Tibial artery (tissue), 4 donors: ENCODE measurements around the gene HGF.
"Not testable (repeated sequence)": the region's sequence is repeated elsewhere in the genome, so short reads cannot be mapped to it uniquely, and the experiment has no call there.

Experiments used
- DNase-seq, 2 donors: peaks; one replicate each; pipeline ENCODE4 v3.0.0-alpha.2; 2019
- H3K27ac ChIP-seq, 2 donors: fragments of 200-600 bp; sonication (generic) in 1 of 2; 1 replicate in 1 of 2; 2 replicates in 1 of 2; pipeline ENCODE4 v1.5.1; 2018 to 2019; ENCODE audit warnings: mild to moderate bottlenecking in 1 of 2
- H3K27me3 ChIP-seq, 2 donors: fragments of 200-600 bp; sonication (generic) in 1 of 2; one replicate each; pipeline versions ENCODE4 v1.5.1 to v1.6.0; 2016 to 2019
- H3K36me3 ChIP-seq, 3 donors: fragments of 200-600 bp; sonication (generic) in 2 of 3; one replicate each; pipeline ENCODE4 v1.5.1; 2016 to 2019; ENCODE audit warnings: mild to moderate bottlenecking in 2 of 3
- H3K4me1 ChIP-seq, 4 donors: fragments of 200-600 bp; sonication (generic) in 2 of 4; 1 replicate in 3 of 4; 2 replicates in 1 of 4; pipeline ENCODE4 v1.5.1; 2016 to 2019
- H3K4me3 ChIP-seq, 2 donors: fragments of 200-600 bp; sonication (generic) in 1 of 2; 1 replicate in 1 of 2; 2 replicates in 1 of 2; pipeline ENCODE4 v1.5.1; 2018 to 2019; ENCODE audit warnings: mild to moderate bottlenecking in 2 of 2
- H3K9me3 ChIP-seq, 3 donors: fragments of 200-600 bp; sonication (generic) in 1 of 3; one replicate each; pipeline ENCODE4 v1.5.1; 2016 to 2019
- CTCF ChIP-seq, 2 experiments: fragments of 200-600 bp in 1 of 2; fragments of 450-650 bp in 1 of 2; IDR thresholded peaks; one replicate each; pipeline ENCODE4 v1.5.1; 2017 to 2019; ENCODE audit warnings: antibody characterized with exemption in 2 of 2, mild to moderate bottlenecking in 1 of 2, moderate library complexity in 1 of 2
- intact Hi-C: fragments of 100-400 bp; cut with DNase I; formaldehyde crosslinking; loops from one replicate; pipeline ENCODE4 v1.15.0; 2023; ENCODE audit warnings: low total_unique reads

The HGF gene

GRCh38 chr7:81725003-81725811 lies 44.6 kb downstream of the HGF start:
- no peak for DNase-seq
- peak overlapping the region in 1 of 2 donors; percentile 13 for H3K27ac ChIP-seq
- no peak for TF ChIP-seq CTCF (IDR thresholded peaks at IDR 0.05)

GRCh38 chr7:81722250-81722649 lies 47.6 kb downstream of the HGF start:
- DNase-seq, H3K4me3 ChIP-seq, H3K9me3 ChIP-seq, H3K27me3 ChIP-seq, H3K36me3 ChIP-seq, H3K27ac ChIP-seq, intact Hi-C loops: not testable (repeated sequence)
- H3K4me1 ChIP-seq = peaks cover 0 to 14% (median 0%) of the 10 kb centered on the region in 4 donors

More at GRCh38 chr7:81725003-81725811, 44.6 kb downstream of the HGF start:
- H3K36me3 ChIP-seq = peaks cover 0 to 13% (median 0%) of the 10 kb centered on the region in 3 donors
- H3K9me3 ChIP-seq = no peaks in the 10 kb centered on the region
- H3K4me1 ChIP-seq = peaks cover 0 to 14% (median 0%) of the 10 kb centered on the region in 4 donors
- H3K4me3 ChIP-seq = no peak overlapping the region
- H3K27me3 ChIP-seq = no peaks in the 10 kb centered on the region
- intact Hi-C loops = no loop called here

- TF ChIP-seq CTCF (IDR thresholded peaks at IDR 0.05) = no peak
- no peaks in the 10 kb centered on the region for H3K9me3 ChIP-seq
- H3K36me3 ChIP-seq = peaks cover 0 to 8% (median 0%) of the 10 kb centered on the region in 3 donors
- intact Hi-C loops = no loop called here
- peaks cover 0 to 13% (median 0%) of the 10 kb centered on the region in 4 donors for H3K4me1 ChIP-seq
- H3K27me3 ChIP-seq = no peaks in the 10 kb centered on the region
- DNase-seq = no peak
- H3K27ac ChIP-seq = no peak overlapping the region
- no peak overlapping the region for H3K4me3 ChIP-seq
Observed at GRCh38 chr7:81721437-81721836, 48.4 kb downstream of the HGF start.

GRCh38 chr7:81719865-81720264 lies 50.0 kb downstream of the HGF start:
- peaks cover 0 to 4% (median 0%) of the 10 kb centered on the region in 3 donors for H3K36me3 ChIP-seq
- H3K4me3 ChIP-seq = no peak overlapping the region
- DNase-seq = no peak
- no peak overlapping the region for H3K27ac ChIP-seq
- TF ChIP-seq CTCF (IDR thresholded peaks at IDR 0.05) = no peak
- no peaks in the 10 kb centered on the region for H3K9me3 ChIP-seq
- intact Hi-C loops = loop anchor here (5.0 kb wide), 1 partner anchor 218 kb away; no protein-coding TSS in a partner anchor
- H3K4me1 ChIP-seq = peaks cover 0 to 11% (median 0%) of the 10 kb centered on the region in 4 donors
- no peaks in the 10 kb centered on the region for H3K27me3 ChIP-seq

GRCh38 chr7:81715984-81716588 lies 53.8 kb downstream of the HGF start:
- peaks cover 0 to 7% (median 0%) of the 10 kb centered on the region in 3 donors for H3K36me3 ChIP-seq
- peaks cover 0 to 17% (median 0%) of the 10 kb centered on the region in 4 donors for H3K4me1 ChIP-seq
- H3K27me3 ChIP-seq = no peaks in the 10 kb centered on the region
- H3K27ac ChIP-seq = peak overlapping the region in 1 of 2 donors; percentile 24
- intact Hi-C loops = loop anchor here (5.0 kb wide), 1 partner anchor 214 kb away; no protein-coding TSS in a partner anchor
- DNase-seq = no peak
- no peak overlapping the region for H3K4me3 ChIP-seq
- peak; percentile 52 to 64 for TF ChIP-seq CTCF (IDR thresholded peaks at IDR 0.05)
- no peaks in the 10 kb centered on the region for H3K9me3 ChIP-seq

GRCh38 chr7:81714306-81714705 lies 55.5 kb downstream of the HGF start:
- intact Hi-C loops = no loop called here
- no peak for DNase-seq
- H3K9me3 ChIP-seq = no peaks in the 10 kb centered on the region
- H3K27ac ChIP-seq = no peak overlapping the region
- TF ChIP-seq CTCF (IDR thresholded peaks at IDR 0.05) = no peak
- peaks cover 0 to 18% (median 0%) of the 10 kb centered on the region in 3 donors for H3K36me3 ChIP-seq
- H3K27me3 ChIP-seq = no peaks in the 10 kb centered on the region
- H3K4me1 ChIP-seq = peaks cover 0 to 17% (median 0%) of the 10 kb centered on the region in 4 donors
- H3K4me3 ChIP-seq = no peak overlapping the region
